Femur (tissue), 1 donor: ENCODE results near the gene SYDE2.
A peak's percentile ranks its signal among the peaks of the same experiment; 100 is the strongest.
"Not testable (repeated sequence)": the region's sequence is repeated elsewhere in the genome, so short reads cannot be mapped to it uniquely, and the experiment has no call there.

Source experiments
- DNase-seq: peaks from one replicate; pipeline ENCODE4 v3.0.0-alpha.2; 2017

The SYDE2 gene

DNA sequence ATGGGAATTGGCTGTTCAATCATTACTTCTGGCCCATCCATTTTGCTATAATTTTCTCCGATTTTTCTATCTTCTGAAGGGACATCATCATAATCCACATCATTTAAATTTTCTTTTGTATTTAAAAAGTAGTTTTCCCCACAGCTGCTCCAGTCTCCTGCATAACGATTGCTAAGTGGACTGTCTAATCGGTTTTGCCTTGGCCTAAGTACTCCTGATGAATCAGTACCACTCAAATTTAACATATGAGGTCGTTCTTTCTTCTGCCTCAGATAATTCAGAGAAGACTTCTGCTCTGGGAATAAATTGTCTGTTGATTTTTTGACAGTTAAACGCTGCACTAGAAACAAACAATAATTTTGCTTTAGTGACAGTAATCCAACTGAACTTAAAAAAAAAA is 41.9 kb downstream of the SYDE2 start:
- no peak for DNase-seq

DNA sequence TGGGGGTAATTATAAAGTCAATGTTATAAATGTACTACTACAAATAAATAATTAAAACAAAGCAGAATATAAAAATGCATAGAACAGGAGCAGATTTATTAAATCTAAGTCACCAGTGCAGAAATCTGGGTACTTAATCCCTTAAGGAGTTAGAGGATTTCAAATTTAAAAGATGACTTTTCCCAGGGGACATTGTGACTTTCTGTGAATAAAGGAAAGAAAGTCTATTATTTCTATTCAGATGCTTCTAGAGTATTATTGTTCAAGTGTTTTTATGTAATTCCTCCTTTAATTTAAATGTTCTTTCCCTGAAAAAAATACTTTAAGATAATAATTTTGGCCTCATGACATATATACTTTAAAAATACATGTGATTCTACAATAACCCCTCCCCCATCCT is 43.4 kb downstream of the SYDE2 start:
- DNase-seq: no peak

DNA sequence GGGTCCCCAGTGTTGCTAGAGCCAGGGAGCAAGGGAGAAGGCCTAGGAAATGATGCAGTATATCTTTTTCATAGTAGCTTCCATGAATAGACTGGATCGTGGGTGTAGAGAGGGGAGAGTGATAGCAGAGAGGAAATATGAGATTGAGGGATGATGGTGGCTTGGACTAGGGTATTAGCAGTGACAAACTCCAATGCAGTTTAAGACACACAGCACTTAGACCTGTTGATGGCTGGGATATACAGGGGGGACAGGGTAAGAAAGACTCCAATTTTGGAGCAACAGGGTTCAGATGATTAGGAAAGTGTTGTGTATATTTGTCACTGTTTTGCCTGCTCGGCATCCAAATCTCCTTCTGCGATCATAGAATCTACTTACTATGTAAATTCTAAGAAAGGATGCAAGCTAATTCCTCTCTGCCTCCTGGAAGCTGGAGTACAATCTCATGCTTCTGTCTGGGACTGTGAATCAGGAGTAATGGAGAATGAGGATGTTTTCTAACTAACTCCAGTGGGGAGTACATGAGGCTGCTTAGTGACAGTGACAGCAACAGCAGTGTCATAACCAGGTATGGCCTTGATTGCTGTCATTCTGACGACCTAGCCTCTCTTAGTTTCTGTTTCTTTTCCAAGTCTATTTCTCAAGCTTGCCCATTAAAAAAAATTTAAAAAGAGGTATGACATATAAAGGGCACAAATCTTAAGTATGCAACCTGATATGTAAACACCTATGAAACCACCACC is 47.5 kb downstream of the SYDE2 start:
- DNase-seq: no peak

DNA sequence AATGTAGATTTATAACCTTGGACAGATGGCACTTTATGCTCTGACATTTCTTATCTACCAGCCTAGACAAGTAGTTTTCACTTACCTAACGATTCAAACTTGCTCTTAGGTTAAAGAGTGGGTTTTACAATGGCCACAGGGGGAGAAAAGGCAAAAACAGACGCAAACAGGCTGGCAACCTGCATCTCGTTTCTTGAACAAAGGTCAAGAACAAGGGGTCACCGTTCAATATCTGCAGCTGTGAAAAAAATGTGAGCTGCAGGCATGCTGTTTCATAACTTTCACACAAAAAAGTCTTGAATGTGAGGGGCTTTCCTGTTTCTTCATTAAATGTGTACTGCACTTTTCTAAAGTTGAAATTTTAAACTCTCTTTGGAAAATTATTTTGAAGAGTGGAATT is 49.4 kb downstream of the SYDE2 start:
- no peak for DNase-seq

DNA sequence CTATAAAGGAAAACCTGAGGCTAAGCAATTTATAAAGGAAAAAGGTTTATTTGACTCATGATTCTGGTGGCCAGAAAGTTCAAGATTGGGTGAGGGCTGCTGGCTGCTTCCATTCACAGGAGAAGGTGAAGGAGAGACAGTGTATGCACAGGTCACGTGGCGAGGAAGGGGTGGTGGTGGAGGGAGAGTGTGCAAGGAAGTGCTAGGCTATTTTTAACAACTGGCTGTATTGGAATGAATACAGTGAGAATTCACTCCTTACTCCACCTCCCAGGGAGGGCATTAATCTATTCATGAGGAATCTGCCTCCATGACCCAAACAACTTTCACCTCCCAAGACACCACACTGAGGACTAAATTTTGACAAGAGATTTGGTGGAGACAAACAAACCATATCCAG is 51.0 kb downstream of the SYDE2 start:
- no peak for DNase-seq

DNA sequence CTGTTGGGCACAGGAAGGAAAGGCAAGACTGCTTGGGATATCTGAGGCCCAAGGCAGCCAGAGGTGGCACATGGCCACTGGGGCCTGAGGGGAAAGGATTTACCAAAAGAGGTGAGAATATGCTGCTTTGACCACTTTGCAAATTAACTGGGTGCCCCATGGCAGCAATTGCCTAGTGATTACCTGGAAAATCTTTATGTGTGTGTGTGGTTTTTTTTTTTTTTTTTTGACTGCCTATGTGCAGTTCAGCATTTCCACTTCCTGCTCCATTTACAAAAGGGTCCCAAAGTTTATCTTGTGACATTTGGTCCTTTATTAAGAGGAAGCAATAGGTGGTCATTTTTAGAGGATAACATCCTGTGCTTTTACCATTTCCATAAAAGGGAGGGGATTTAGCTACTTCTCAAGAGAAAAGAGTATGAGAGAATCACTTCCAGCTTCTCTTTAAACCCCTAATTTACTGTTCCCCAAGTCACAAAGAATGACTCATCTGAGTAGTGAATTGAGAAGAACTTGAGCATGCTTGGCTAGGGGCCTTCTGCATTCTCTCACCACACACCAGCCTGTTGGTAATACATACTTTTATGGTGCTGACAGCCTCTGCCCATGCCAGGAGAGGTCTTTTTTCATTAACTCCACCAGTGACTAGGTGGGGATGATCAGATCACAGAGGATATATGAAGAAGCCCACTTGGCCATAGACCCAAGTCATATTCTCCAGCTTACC is 52.1 kb downstream of the SYDE2 start:
- no peak for DNase-seq

DNA sequence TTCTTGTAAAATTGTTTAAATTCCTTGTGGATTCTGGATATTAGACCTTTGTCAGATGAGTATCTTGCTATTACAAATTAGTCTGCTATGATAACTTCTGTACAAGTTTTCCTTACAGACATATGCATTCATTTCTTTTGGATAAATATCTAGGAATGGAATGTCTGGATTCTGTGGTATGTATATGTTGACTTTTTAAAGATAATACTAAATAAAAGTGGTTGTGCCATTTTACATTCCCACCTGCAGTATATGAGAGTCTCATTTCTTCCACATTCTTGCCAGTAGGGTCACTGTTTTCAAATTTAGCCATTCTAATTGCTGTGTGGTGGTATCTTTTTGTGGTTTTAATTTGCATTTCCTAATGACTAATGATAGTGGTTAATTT is 53.9 kb downstream of the SYDE2 start:
- DNase-seq: no peak

DNA sequence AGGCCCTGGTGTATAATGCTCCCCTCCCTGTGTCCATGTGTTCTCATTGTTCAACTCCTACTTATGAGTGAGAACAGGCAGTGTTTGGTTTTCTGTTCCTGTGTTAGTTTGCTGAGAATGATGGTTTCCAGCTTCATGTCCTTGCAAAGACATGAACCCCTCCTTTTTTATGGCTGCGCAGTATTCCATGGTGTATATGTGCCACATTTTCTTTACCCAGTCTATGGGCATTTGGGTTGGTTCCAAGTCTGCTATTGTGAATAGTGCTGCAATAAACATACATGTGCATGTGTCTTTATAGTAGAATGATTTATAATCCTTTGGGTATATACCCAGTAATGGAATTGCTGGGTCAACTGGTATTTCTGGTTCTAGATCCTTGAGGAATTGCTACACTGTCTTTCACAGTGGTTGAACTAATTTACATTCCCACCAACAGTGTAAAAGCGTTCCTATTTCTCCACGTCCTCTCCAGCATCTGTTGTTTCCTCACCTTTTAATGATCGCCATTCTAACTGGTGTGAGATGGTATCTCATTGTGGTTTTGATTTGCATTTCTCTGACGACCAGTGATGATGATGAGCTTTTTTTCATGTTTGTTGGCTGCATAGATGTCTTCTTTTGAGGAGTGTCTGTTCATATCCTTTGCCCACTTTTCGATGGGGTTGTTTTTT is 54.4 kb downstream of the SYDE2 start:
- DNase-seq: not testable (repeated sequence)

DNA sequence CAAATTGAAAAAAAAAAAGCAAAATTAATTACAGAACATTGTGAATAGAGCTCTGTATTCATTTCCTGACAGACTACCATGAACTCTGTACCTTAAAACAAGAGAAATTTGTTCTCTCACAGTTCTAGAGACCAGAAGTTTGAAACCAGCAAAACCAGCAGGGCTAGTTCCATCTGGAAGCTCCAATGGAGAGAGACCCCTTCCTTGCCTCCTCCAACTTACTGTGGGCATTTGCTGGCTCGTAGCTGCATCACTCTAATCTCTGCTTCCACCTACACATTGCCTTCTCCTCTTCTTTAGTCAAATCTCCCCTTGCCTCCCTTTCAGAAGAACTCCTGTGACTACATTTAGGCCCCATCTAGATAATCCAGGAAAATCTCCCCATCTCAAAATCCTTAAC is 56.5 kb downstream of the SYDE2 start:
- no peak for DNase-seq

DNA sequence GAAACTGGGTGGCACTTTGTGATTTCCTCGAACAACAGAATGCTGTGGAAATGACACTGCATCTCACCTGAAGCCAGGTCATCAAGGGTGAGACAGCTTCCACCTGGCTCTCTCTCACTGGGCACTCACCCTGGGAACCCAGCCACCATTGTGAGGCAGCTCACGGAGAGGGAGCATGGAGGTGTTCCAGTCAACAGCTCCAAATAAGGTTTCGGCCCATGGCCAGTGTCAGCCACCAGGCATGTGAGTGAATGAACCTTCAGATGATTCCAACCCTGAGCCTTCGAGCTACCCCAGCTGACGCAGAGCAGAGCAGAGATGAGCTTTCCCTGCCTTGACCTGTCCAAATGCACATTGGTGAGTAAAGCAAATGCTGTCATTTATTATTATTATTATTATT is 58.1 kb downstream of the SYDE2 start:
- no peak for DNase-seq

DNA sequence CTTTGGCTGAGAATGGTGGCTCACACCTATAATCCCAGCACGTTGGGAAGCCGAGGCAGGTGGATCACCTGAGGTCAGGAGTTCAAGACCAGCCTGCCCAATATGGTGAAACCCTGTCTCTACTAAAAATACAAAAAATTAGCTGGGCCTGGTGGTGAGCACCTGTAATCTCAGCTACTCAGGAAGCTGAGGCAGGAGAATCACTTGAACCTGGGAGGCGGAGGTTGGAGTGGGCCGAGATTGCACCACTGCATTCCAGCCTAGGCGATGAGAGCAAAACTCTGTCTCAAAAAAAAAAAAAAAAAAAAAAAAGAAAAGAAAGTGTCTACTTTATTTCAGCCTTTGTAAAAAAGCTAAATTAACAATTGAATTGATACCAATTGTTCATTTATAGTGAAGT is 62.4 kb downstream of the SYDE2 start:
- DNase-seq: not testable (repeated sequence)

DNA sequence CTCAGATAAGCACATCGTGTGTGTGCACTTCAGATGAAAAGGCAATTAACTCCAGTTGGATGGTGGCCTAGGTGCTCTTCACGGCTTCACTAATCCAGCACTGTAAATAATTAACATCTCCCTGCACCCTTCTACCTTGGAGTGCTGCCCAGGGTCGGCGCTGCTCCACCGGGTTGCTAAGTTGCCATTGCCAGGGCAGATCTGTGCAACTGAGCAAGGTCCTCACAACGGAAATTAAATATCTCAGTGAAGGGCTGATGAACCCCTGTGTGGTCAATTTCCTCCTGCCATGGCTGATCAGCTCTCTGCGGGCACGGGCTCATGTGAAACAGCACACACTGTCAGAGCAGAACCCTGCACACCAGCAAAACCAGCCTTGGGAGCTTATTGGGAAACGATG is 63.2 kb downstream of the SYDE2 start:
- no peak for DNase-seq

DNA sequence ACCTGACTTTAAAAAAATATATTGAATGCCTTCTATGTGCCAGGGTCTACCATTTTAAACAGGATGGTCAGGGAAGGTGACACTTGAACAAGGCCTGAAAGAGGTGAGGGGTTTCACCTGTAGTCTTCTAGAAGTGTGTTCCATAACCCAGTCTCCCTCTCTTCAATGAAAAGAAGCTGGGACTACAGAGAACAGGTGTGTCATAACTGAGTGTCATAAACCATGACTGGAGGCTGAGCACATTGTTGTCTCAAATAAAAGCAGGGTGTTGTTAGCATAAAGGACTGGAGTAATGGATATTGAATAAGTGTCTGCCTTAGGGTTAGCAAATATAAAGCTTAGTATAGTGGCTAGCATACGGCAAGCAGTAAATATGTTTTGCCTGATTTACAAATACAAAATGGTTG is 65.4 kb downstream of the SYDE2 start:
- DNase-seq: no peak

DNA sequence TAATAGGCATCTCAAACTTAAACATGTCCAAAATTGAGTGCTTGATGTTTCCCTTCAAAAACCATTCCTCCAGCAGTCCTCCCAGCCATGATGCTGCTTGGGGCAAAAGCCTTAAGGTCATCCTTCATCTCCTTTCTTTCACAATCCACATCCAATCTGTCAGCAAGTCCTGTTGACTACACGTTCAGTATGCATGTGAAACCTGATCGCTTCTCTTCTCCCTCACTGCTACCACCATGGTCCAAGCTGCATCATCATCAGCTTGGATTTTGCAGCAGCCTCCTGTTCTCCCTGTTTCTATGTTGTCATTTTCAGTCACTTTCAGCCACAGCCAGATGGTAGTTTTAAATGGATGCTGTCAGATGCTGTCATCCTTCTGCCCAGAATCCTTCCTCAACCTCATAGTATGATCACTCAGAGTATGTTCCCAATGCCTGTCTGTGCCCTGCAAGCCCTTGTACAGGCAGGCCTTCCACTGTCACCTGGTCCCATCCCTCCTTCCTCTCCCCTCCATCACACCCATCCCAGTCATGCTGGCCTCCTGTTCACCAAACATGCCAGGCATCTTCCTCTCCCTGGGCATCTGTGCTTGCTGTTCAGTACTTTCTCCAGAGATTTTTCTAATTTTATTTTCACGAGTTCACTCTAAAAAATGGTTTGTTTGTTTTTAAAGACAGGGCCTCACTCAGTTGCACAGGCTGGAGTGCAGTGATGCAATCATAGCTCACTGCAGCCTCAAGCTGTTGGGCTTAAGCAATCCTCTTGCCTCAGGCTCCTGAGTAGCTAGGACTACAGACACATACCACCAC is 66.0 kb downstream of the SYDE2 start:
- no peak for DNase-seq

DNA sequence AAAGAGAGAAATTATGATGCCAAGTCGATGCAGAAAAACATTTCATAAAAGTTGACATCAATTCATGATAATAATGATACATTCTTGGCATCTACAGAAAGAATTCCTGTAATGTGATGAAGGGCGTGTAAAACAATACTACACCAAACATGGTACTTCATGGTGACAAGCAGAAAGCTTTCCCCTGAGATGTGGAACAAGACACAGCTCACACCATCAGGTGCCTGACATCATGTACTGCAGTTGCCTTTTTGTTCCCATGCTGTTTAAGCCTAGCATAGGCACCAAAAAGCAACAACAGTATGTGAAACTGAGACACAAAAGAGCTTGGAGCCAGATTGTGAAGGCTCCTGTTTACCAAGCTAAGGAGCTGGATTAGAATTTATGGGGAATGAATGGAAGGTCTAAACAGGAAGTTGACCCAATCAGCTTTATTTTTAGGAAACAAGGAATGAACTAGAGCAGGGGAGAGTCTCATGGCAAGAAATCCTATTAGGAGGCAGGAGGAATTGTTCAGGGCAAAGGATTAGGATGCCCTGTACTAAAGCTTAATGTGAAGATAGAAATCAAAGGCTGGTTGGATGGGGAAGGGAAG is 67.2 kb downstream of the SYDE2 start:
- DNase-seq: no peak

DNA sequence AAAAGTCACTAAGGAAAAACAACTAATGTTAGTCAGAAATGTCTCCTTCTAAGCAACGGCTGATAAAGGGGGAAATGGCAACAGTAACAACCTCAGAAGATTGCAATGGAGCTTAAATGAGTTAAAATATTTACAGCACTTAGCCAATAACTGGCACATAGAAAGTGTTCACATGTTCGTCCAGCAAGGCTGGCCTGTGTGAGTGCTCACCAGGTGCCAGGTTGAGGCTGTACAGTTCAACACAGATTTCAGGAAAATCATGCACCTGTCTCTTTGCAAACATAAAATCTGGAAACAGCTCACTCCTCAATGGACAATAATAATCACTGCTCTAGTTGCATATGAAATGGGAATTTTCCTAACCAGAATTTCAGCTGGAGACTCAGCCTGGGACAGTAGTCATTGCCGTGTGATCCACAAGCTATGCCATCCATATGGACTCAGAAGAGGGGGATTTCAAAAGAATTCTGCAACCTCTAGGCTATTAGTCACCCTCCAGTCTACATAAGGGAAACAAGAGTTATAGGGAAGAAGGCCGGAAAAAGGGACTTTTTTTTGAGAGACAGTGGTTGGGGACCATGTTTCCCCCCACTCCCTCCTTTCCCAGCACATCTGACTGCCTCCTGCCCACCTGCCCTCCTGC is 68.6 kb downstream of the SYDE2 start:
- DNase-seq: no peak

DNA sequence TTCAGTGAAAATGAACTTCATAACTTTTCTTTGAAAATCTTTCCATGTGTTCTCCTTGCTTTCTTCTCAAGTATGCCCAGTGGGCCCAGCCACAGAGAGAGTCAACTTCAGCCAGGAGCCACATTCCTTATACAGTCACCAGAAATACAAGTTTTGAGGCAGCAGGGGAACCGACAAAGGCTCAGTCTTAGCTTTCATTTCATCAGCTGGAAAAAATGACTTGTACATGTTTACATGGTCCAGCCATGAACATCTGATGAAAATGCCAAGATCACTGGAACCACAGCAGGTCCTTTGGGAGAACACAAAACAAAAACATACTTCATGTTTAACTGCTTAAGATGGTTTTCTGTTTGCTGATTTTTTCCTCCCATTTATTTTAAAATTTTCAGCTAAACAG is 72.5 kb downstream of the SYDE2 start:
- DNase-seq: peak; percentile 29

DNA sequence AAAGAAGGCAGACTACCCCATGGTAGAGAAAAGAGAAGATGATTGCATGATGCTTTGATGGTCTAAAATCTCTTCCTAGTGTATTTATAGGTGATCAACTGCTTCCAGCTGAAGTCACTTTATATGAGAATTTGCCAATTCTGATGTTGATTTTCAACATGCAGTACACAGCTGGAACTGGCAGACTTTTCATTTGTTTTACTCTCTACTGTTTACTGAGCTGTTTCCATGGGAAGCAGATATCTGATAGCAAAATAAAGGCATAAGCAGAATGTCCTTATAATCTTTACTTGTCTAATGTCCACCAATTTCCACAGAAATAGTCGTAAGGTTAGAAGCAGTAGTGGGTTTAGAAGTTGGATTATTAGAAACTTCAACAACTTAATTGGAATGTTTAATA is 74.9 kb downstream of the SYDE2 start:
- no peak for DNase-seq

DNA sequence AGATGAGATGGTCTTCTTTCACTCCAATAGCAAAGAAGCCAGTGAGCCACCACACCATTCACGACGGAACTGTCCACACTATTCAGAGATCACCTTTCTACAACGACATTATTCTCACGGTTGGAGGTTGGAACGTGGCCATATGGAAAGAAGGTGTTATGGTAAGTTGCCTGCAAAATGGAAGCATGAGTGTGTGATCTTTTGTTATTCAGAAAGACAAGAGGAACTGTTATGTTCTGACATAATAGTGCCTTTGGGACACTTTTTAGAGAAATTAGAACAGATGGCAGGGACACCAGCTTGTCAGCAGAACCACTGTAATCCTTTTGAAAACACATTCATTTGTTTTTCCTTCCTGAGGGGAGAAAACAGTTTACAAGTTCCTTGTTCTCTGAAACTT is 76.7 kb downstream of the SYDE2 start:
- DNase-seq: no peak

DNA sequence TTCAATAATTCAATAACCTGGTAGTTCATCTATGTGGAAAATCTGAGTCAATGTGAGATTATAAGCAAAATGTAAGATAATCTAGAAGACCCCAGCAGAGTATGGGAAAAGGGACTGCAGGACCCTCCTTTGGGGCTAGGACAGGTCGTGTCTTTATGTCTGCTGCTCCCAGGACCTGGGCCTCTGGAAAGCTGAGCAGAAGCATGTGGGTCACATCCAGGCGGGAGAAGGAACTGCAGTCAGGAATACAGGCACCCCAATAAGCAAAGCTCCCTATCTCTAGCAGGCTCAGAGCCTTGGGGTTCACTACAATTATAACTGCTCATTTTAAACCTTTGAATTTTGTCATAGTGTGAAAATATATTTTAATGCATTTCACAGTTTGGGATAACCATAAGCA is 78.6 kb downstream of the SYDE2 start:
- DNase-seq: no peak

DNA sequence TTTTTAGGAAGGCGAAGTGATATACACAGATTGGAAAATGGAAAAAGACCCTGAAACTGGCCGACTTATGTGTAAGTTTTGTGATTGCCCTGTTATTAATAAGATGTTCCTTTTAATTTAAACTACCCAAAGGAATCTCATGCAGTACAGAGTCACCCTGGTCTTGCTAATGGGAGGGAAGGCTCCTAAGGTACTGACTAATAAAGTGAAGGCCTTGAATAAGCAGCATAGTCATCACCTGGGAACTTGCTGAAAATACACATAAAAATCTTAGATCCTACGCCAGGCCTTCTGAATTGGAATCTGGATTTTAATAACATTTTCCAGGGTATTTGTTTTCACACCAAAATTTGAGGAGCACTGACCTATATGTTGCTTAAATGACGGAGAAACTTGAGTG is 79.1 kb downstream of the SYDE2 start:
- no peak for DNase-seq

DNA sequence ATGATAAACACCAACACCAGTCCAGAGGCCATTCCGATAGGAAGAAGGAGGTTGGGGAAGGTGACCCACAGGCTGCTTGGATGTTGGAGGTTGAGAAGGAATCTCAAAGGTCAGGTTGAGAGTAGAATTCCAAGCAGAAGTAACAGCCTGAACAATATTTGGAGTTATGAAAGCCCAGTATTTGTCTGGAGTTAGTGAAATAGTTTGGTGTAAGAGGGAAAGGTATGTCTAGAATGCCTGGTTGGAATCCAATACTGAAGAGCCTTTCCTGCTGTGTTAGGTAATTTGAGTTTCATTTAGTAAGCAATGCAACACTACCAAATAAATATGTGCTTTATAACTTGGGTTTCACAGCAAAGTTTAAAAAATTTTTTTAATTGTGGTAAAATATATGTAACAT is 82.1 kb downstream of the SYDE2 start:
- no peak for DNase-seq
